Activated CD4-positive, alpha-beta T cell treated with anti-CD3 and anti-CD28 coated beads for 24 hours (primary cell): ENCODE measurements around the gene CLEC11A.
"Not testable (repeated sequence)": the region's sequence is repeated elsewhere in the genome, so short reads cannot be mapped to it uniquely, and the experiment has no call there.

Source experiments
- DNase-seq, 2 donors: peaks; one replicate each; pipeline ENCODE4 v3.0.0-alpha.2; 2020; ENCODE audit warnings: low read depth in 2 of 2

The CLEC11A gene

GRCh38 chr19:50721441-50722137 lies 1.6 kb upstream of the CLEC11A start:
- no peak for DNase-seq

GRCh38 chr19:50722201-50723013 lies 757 bp upstream of the CLEC11A start:
- no peak for DNase-seq

- DNase-seq, result no peak
These were observed 764 bp downstream of the CLEC11A start for GRCh38 chr19:50723735-50724521.

- DNase-seq, result peak; percentile 89 to 94
These were observed 1.5 kb downstream of the CLEC11A start for GRCh38 chr19:50724522-50725217.

- DNase-seq, result no peak
These were observed 2.2 kb downstream of the CLEC11A start for GRCh38 chr19:50725218-50725910.

- no peak for DNase-seq
These were observed 2.7 kb downstream of the CLEC11A start for GRCh38 chr19:50725911-50726230.

- peak; percentile 55 to 77 for DNase-seq
These were observed 5.0 kb downstream of the CLEC11A start for GRCh38 chr19:50728084-50728737.

GRCh38 chr19:50729894-50730293 lies 6.7 kb downstream of the CLEC11A start:
- DNase-seq, result no peak

- DNase-seq, result no peak
These were observed 12.7 kb downstream of the CLEC11A start for GRCh38 chr19:50735869-50736268.

GRCh38 chr19:50736338-50736737 lies 13.2 kb downstream of the CLEC11A start:
- DNase-seq, result no peak

- DNase-seq, result no peak
These were observed 16.2 kb downstream of the CLEC11A start for GRCh38 chr19:50739132-50739913.

GRCh38 chr19:50739914-50740426 lies 16.8 kb downstream of the CLEC11A start:
- no peak for DNase-seq

- no peak for DNase-seq
These were observed 18.2 kb downstream of the CLEC11A start for GRCh38 chr19:50741179-50741933.

- no peak for DNase-seq
These were observed 20.4 kb downstream of the CLEC11A start for GRCh38 chr19:50743537-50743936.

- DNase-seq, result no peak
These were observed 22.1 kb downstream of the CLEC11A start for GRCh38 chr19:50745221-50745620.

GRCh38 chr19:50747141-50747540 lies 24.0 kb downstream of the CLEC11A start:
- DNase-seq, result not testable (repeated sequence)

GRCh38 chr19:50749490-50749889 lies 26.3 kb downstream of the CLEC11A start:
- no peak for DNase-seq

GRCh38 chr19:50750010-50750409 lies 26.8 kb downstream of the CLEC11A start:
- DNase-seq, result no peak

GRCh38 chr19:50753879-50754278 lies 30.7 kb downstream of the CLEC11A start:
- DNase-seq, result no peak
